ENCODE results near the gene LPAR1. TPM values are rescaled to one million over a fixed set of nuclear protein-coding genes. Genes with fewer than 3 reads are reported as not detected.

Gene LPAR1
- total RNA-seq, 1 experiment from 2014 or later, result 11.0 TPM

- ChIA-PET POLR2A (no interaction called here), CTCF (no interaction called here)
- intact Hi-C loops (cut with micrococcal nuclease; ENCODE audit: unreplicated experiment), result no loop called here
- no peaks in the 10 kb centered on the region for H3K4me1 ChIP-seq (ENCODE audit: control insufficient read depth, insufficient read depth, low read length)
- H3K4me3 ChIP-seq (ENCODE audit: low read depth in 2 of 2, low read length in 2 of 2), result no peak overlapping the region
- in situ Hi-C loops (cut with HindIII; ENCODE audit: low pct_unique_long_range_greater_than_20kb, low sequenced_read_pairs), result no loop called here
- H3K36me3 ChIP-seq (ENCODE audit: control insufficient read depth, insufficient read depth, low read length), result no peaks in the 10 kb centered on the region
- no TSS peak for BruUV-seq (replicated peaks)
- no peak overlapping the region for H3K27ac ChIP-seq (ENCODE audit: low read length)
- TF ChIP-seq POLR2AphosphoS5 (IDR thresholded peaks at IDR 0.05; ENCODE audit: low read depth, low read length) (no peak), CTCF (IDR thresholded peaks at IDR 0.05) (no peak), REST (IDR thresholded peaks at IDR 0.05; ENCODE audit: insufficient read depth in 1 of 2, low read depth in 2 of 2, low read length in 1 of 2) (no peak), TCF7L2 (IDR thresholded peaks at IDR 0.05; ENCODE audit: low read depth, low read length) (no peak), SIN3A (IDR thresholded peaks at IDR 0.05; ENCODE audit: borderline replicate concordance, insufficient read depth, low read depth, low read length) (no peak)
- no peak for ATAC-seq
- DNase-seq (ENCODE audit: low read depth, low spot score), result no peak
- H3K27me3 ChIP-seq (ENCODE audit: control insufficient read depth, insufficient read depth, low read length), result no peaks in the 10 kb centered on the region
- no peaks in the 10 kb centered on the region for H3K9me3 ChIP-seq (ENCODE audit: control insufficient read depth, insufficient read depth, low read depth, low read length)
Measured at GRCh38 chr9:110886832-110887231, 151.4 kb downstream of the LPAR1 start.

- in situ Hi-C loops (cut with HindIII; ENCODE audit: low pct_unique_long_range_greater_than_20kb, low sequenced_read_pairs) (no loop called here), intact Hi-C loops (cut with micrococcal nuclease; ENCODE audit: unreplicated experiment) (no loop called here)
- POLR2A ChIA-PET, result no interaction called here
- DNase-seq (ENCODE audit: low read depth, low spot score) (no peak), ATAC-seq (no peak)
- H3K27me3 ChIP-seq (ENCODE audit: control insufficient read depth, insufficient read depth, low read length), result no peaks in the 10 kb centered on the region
- no peak overlapping the region for H3K27ac ChIP-seq (ENCODE audit: low read length)
- no peaks in the 10 kb centered on the region for H3K9me3 ChIP-seq (ENCODE audit: control insufficient read depth, insufficient read depth, low read depth, low read length)
- no TSS peak for BruUV-seq (replicated peaks)
- H3K4me1 ChIP-seq (ENCODE audit: control insufficient read depth, insufficient read depth, low read length), result no peaks in the 10 kb centered on the region
- no peak overlapping the region for H3K4me3 ChIP-seq (ENCODE audit: low read depth in 2 of 2, low read length in 2 of 2)
- H3K36me3 ChIP-seq (ENCODE audit: control insufficient read depth, insufficient read depth, low read length), result no peaks in the 10 kb centered on the region
- CTCF ChIA-PET, result no interaction called here
- TF ChIP-seq REST (IDR thresholded peaks at IDR 0.05; ENCODE audit: insufficient read depth in 1 of 2, low read depth in 2 of 2, low read length in 1 of 2) (no peak), SIN3A (IDR thresholded peaks at IDR 0.05; ENCODE audit: borderline replicate concordance, insufficient read depth, low read depth, low read length) (no peak), POLR2AphosphoS5 (IDR thresholded peaks at IDR 0.05; ENCODE audit: low read depth, low read length) (no peak), CTCF (IDR thresholded peaks at IDR 0.05) (no peak), TCF7L2 (IDR thresholded peaks at IDR 0.05; ENCODE audit: low read depth, low read length) (no peak)
Measured at GRCh38 chr9:110880189-110880588, 158.1 kb downstream of the LPAR1 start.

Data from Panc1 (cell line).